HG02884 (cell line): ENCODE data around the gene ATP6V1E1.

ENCODE experiments used
- ATAC-seq: cut with Tn5 transposase; IDR thresholded peaks from one replicate; pipeline ENCODE4 v1.9.1; 2021; ENCODE audit warnings: mild to moderate bottlenecking, moderate library complexity; ENCODE audit not compliant: unreplicated experiment

The ATP6V1E1 gene

DNA sequence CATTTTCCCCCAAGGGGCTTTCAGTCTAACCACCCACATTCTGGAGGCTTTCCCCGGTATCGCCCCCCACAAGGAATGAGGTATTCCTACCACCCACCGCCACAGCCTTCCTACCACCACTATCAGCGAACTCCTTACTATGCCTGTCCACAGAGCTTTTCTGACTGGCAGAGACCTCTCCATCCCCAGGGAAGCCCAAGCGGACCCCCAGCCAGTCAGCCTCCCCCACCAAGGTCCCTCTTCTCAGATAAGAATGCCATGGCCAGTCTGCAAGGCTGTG, 79.9 kb downstream of the ATP6V1E1 start:
- ATAC-seq = no peak

DNA sequence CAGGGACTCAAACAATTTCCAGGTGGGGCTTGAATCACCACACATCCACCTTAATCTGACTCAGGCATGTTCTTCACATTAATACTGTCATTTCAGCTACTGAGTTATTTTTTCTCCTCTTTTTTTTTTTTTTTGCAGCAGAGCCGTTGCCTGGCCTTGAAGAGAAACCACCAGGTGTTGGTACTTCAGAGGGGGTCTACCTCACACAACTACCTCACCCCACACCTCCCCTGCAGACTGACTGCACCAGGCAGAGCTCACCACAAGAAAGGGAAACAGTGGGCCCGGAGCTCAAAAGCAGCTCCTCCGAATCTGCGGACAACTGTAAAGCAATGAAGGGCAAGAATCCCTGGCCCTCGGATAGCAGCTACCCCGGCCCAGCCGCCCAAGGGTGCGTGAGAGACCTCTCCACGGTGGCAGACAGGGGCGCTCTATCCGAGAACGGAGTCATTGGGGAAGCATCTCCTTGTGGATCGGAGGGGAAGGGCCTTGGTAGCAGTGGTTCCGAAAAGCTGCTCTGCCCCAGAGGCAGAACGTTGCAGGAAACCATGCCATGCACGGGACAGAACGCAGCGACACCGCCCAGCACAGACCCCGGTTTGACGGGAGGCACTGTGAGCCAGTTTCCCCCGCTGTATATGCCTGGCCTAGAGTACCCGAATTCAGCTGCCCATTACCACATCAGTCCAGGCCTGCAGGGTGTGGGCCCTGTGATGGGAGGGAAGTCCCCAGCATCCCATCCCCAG, 80.4 kb downstream of the ATP6V1E1 start:
- ATAC-seq = no peak

DNA sequence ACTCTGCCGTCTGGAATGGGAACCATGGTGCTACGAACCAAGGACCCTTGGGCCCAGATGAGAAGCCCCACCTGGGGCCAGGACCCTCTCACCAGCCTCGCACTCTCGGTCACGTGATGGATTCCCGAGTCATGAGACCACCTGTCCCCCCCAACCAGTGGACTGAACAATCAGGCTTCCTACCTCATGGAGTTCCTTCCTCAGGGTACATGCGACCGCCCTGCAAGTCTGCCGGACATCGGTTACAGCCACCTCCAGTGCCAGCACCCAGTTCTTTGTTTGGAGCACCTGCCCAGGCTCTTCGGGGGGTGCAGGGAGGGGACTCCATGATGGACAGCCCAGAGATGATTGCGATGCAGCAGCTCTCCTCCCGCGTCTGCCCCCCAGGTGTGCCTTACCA, 86.1 kb downstream of the ATP6V1E1 start:
- ATAC-seq = no peak
